NT2/D1 (cell line): ENCODE measurements around the gene TAX1BP1.

ENCODE experiments used
- DNase-seq: peaks from one replicate; pipeline ENCODE4 v3.0.0-alpha.2; 2011; ENCODE audit warnings: low read depth, low spot score
- H3K27me3 ChIP-seq: 2 replicates; pipeline ENCODE4 v1.6.0; 2011; ENCODE audit warnings: mild to moderate bottlenecking; ENCODE audit not compliant: insufficient read length, insufficient read depth
- H3K36me3 ChIP-seq: 2 replicates; pipeline ENCODE4 v1.6.1; 2011; ENCODE audit warnings: mild to moderate bottlenecking, low read length, mixed read lengths; ENCODE audit not compliant: insufficient read depth, insufficient read length
- H3K4me1 ChIP-seq: 2 replicates; pipeline ENCODE4 v1.5.1; 2011; ENCODE audit not compliant: insufficient read depth, insufficient read length
- H3K4me3 ChIP-seq: 2 replicates; pipeline ENCODE4 v1.5.1; 2011; ENCODE audit warnings: low read depth; ENCODE audit not compliant: insufficient read length
- H3K9ac ChIP-seq: 2 replicates; pipeline ENCODE4 v1.6.0; 2011; ENCODE audit warnings: low read depth; ENCODE audit not compliant: insufficient read length
- H3K9me3 ChIP-seq: 2 replicates; pipeline ENCODE4 v1.5.1; 2011; ENCODE audit warnings: mild to moderate bottlenecking, low read length; ENCODE audit not compliant: insufficient read depth
- SUZ12 ChIP-seq: IDR thresholded peaks from 2 replicates; pipeline ENCODE4 v1.6.1; 2011; ENCODE audit not compliant: insufficient read length, insufficient read depth; ENCODE audit errors: extremely low read depth
- YY1 ChIP-seq: IDR thresholded peaks from 2 replicates; pipeline ENCODE4 v1.6.1; 2011; ENCODE audit not compliant: insufficient read length, insufficient read depth
- ZNF274 ChIP-seq: IDR thresholded peaks from 2 replicates; pipeline ENCODE4 v1.6.1; 2011; ENCODE audit warnings: mild to moderate bottlenecking, low read depth, low read length

The TAX1BP1 gene

DNA sequence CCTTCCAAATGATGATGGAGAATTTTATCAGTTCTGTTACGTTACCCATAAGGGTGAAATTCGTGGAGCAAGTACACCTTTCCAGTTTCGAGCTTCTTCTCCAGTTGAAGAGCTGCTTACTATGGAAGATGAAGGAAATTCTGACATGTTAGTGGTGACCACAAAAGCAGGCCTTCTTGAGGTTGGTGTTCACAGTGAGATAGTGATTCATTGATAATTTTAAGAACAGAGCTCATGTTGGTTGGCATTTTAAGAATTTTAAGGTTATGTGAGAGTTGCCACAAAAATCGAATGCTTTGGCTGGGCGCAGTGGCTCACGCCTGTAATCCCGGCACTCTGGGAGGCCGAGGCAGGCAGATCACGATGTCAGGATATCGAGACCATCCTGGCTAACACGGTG is 25.9 kb downstream of the TAX1BP1 start:
- DNase-seq: no peak
- H3K9me3 ChIP-seq: no peaks in the 10 kb centered on the region
- H3K4me1 ChIP-seq: no peaks in the 10 kb centered on the region
- no peak overlapping the region for H3K4me3 ChIP-seq
- TF ChIP-seq SUZ12 (no peak), ZNF274 (no peak), YY1 (no peak)
- H3K9ac ChIP-seq: no peak overlapping the region
- H3K27me3 ChIP-seq: no peaks in the 10 kb centered on the region
- peaks cover 12% of the 10 kb centered on the region for H3K36me3 ChIP-seq

DNA sequence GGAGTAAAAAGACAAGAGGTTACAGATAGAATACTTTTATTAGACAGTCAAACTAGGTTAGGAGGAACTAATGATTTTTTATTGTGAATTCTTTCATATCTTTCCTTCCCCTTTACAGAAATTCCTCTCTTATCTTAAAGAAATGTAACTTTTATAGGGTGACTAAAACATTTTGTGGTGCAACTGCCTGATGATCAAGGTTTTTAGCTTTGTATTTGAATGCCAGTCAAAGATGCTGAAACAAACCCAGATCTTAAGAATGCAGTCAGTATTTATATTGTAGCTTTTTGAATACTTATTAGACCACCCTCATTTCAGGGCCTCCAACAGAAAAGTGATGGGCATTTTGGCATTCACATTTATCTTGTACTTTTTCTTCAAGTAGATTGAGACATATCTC is 27.4 kb downstream of the TAX1BP1 start:
- H3K27me3 ChIP-seq: no peaks in the 10 kb centered on the region
- no peak overlapping the region for H3K4me3 ChIP-seq
- TF ChIP-seq ZNF274 (no peak), SUZ12 (no peak), YY1 (no peak)
- H3K36me3 ChIP-seq: peaks cover 20% of the 10 kb centered on the region
- no peaks in the 10 kb centered on the region for H3K4me1 ChIP-seq
- no peaks in the 10 kb centered on the region for H3K9me3 ChIP-seq
- no peak for DNase-seq
- no peak overlapping the region for H3K9ac ChIP-seq

DNA sequence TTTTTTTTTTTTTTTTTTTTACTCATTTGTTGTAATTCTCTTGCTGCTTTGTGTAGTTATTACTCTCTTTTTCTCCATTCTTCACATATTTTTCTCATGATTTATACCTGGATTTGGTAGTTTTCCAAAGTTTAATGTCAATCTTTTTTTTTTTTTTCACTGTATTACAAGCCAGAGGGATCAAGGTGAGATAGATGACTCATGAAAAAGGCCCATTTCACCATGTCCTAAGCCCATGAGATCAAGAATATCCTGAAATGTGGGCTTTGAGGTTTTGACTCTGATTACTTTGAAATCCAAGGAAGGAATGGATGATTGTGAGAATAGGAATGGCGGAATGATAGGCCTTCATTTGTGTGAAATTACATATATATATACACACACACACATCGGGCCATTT is 31.1 kb downstream of the TAX1BP1 start:
- Histone ChIP-seq H3K4me1 (no peaks in the 10 kb centered on the region), H3K27me3 (no peaks in the 10 kb centered on the region), H3K36me3 (peaks cover 15% of the 10 kb centered on the region), H3K9ac (no peak overlapping the region), H3K4me3 (no peak overlapping the region), H3K9me3 (no peaks in the 10 kb centered on the region)
- no peak for DNase-seq
- TF ChIP-seq ZNF274 (no peak), YY1 (no peak), SUZ12 (no peak)

DNA sequence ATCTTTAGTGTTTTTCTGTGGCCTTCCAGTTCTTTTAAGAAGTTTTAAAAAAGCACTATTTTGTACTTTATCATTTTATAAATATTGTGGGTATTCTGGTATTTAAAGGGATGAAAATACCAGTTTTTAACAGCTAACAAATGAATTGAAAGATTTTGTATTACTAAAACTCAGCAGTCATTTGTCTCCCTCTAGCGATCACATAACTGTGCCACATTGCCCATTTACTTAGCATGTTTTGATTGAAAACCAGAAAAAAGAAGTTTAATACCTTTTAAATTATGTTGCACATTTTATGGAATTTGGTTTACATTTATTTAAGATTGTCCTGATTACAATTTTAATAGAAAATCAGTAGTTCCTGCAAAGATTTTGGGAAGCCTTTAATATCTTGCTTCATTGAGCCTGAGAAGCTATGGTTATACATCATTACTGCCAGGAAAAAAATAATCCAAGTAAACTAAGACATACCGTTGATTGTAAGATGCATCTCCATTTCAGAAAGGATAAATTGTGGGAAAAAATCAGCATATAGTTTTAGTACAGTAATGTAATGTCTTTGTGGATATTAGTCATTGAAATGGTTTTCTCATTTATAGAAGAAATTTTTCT is 34.9 kb downstream of the TAX1BP1 start:
- no peak for TF ChIP-seq SUZ12
- TF ChIP-seq ZNF274: no peak
- Histone ChIP-seq H3K36me3 (peaks cover 18% of the 10 kb centered on the region), H3K9ac (no peak overlapping the region), H3K27me3 (no peaks in the 10 kb centered on the region), H3K9me3 (no peaks in the 10 kb centered on the region), H3K4me1 (no peaks in the 10 kb centered on the region), H3K4me3 (no peak overlapping the region)
- no peak for DNase-seq

DNA sequence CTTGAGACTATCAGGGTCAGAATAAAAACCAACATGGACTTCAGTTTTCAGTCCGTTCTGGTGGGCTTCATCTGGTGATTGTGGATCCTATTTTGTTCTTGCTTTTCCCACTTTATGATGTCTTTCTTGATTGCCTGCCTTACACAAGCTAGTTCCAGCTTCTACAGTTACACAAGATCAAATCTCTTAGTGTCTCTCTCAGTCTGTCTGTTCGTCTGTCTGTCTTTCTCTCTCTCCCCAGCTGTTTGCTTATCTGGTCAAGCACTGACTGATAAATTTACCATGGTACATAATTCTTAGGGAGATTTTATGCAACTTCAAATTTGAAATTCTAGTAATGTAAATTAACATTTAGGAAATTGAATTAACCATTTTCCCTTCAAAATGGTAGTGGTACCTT is 35.8 kb downstream of the TAX1BP1 start:
- Histone ChIP-seq H3K4me1 (no peaks in the 10 kb centered on the region), H3K4me3 (no peak overlapping the region), H3K27me3 (no peaks in the 10 kb centered on the region), H3K9ac (no peak overlapping the region), H3K9me3 (no peaks in the 10 kb centered on the region), H3K36me3 (peaks cover 15% of the 10 kb centered on the region)
- no peak for DNase-seq
- no peak for TF ChIP-seq SUZ12

DNA sequence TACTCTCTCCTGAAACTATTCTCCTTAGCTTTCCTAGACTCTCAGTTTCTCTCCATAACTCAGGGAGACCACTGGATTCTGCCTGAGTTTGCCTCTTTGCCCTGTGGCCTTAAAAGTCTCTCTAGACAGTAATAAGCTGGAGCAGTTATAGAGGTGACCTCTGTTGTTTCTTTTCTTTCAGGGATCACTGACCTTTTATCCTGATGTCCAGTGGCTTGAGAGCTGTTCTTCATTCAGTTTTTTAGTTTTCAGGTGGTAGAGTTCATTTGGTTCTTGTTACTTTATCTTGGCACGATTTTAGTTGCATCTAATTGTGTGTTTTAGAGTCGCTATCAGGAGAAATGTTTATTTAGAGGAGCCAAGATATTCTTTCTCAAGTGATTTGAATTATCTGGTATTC is 37.7 kb downstream of the TAX1BP1 start:
- peaks cover 7% of the 10 kb centered on the region for H3K36me3 ChIP-seq
- no peak overlapping the region for H3K9ac ChIP-seq
- no peaks in the 10 kb centered on the region for H3K9me3 ChIP-seq
- H3K27me3 ChIP-seq: no peaks in the 10 kb centered on the region
- no peak overlapping the region for H3K4me3 ChIP-seq
- TF ChIP-seq SUZ12 (no peak), ZNF274 (no peak), YY1 (no peak)
- DNase-seq: no peak
- no peaks in the 10 kb centered on the region for H3K4me1 ChIP-seq

DNA sequence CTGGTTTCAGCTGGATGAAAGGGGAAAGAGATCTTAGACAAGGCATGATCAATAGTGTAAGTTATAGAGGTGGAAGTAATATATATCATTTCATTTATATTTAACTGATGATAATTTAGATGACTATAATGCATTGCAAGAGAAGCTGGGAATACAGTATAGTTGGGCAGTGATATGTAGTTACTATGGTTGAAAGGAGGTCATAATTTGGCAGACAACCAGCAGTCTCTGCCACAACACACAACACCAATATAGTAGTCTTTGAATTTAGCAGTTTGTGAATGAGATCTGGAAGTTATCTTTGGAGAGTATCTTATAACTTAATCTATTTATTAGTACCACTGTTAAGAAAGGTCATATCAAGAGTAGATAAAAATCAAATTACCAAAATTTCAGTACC is 39.9 kb downstream of the TAX1BP1 start:
- Histone ChIP-seq H3K4me3 (no peak overlapping the region), H3K27me3 (no peaks in the 10 kb centered on the region), H3K36me3 (peaks cover 7% of the 10 kb centered on the region), H3K9me3 (no peaks in the 10 kb centered on the region), H3K4me1 (no peaks in the 10 kb centered on the region), H3K9ac (no peak overlapping the region)
- TF ChIP-seq ZNF274 (no peak), SUZ12 (no peak), YY1 (no peak)
- no peak for DNase-seq

DNA sequence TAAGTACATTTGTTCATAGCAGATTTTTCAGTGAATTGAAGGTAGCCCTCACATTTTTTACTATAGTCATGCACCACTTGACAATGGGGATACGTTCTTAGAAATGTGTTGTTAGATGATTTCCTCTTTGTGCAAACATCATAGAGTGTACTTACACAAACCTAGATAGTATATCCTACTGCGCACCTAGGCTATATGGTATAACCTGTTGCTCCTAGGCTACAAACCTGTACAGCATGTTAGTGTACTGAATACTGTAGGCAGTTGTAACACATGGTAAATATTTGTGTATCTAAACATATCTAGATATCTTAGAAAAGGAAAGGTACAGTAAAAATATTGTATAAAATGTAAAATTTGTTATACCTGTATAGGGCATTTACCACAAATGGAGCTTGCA is 41.2 kb downstream of the TAX1BP1 start:
- DNase-seq: no peak
- Histone ChIP-seq H3K4me3 (no peak overlapping the region), H3K9me3 (no peaks in the 10 kb centered on the region), H3K9ac (no peak overlapping the region), H3K36me3 (peaks cover 16% of the 10 kb centered on the region), H3K27me3 (no peaks in the 10 kb centered on the region), H3K4me1 (no peaks in the 10 kb centered on the region)
- TF ChIP-seq YY1 (no peak), ZNF274 (no peak), SUZ12 (no peak)
